Body of pancreas (tissue), 4 donors: Measurements from ENCODE around the gene HLA-DPB1.

Experiments used
- CTCF ChIP-seq, 7 experiments: fragments of 450-650 bp in 4 of 7; fragments of 200-600 bp in 3 of 7; sonication (generic) in 3 of 7; IDR thresholded peaks; one replicate each; pipeline ENCODE4 v1.5.1; 2016 to 2019; ENCODE audit warnings: antibody characterized with exemption in 7 of 7
- POLR2A ChIP-seq, 3 donors: fragments of 450-650 bp; IDR thresholded peaks; one replicate each; pipeline ENCODE4 v1.6.1; 2016; ENCODE audit warnings: antibody characterized with exemption in 3 of 3, mild to moderate bottlenecking in 2 of 3

GRCh38 chr6:33079580-33079979 lies 3.8 kb downstream of the HLA-DPB1 start:
- no peak for TF ChIP-seq CTCF (IDR thresholded peaks at IDR 0.05)
- no peak for TF ChIP-seq POLR2A (IDR thresholded peaks at IDR 0.05)
